Ovary (tissue), 9 donors: ENCODE results near the gene JAK2. TPM values are rescaled to one million over a fixed set of nuclear protein-coding genes. Genes with fewer than 3 reads are reported as not detected.

ENCODE experiments used
- DNase-seq, 5 donors: peaks; one replicate each; pipeline ENCODE4 v3.0.0-alpha.2; 2019 to 2020
- H3K27ac ChIP-seq, 2 donors: fragments of 200-600 bp; one replicate each; pipeline versions ENCODE4 v1.5.1 to v1.8.0; 2019 to 2022
- H3K27me3 ChIP-seq: fragments of 200-600 bp; one replicate; pipeline ENCODE4 v1.8.0; 2022
- H3K36me3 ChIP-seq: fragments of 200-600 bp; sonication (generic); one replicate; pipeline ENCODE4 v1.5.1; 2019
- H3K4me1 ChIP-seq: one replicate; pipeline ENCODE4 v1.8.1; 2013; ENCODE audit warnings: mild to moderate bottlenecking, moderate library complexity; ENCODE audit not compliant: insufficient read depth
- H3K4me3 ChIP-seq: fragments of 200-600 bp; sonication (generic); one replicate; pipeline ENCODE4 v1.5.1; 2017
- H3K9me3 ChIP-seq, 2 donors: fragments of 200-600 bp in 1 of 2; sonication (generic) in 1 of 2; one replicate each; pipeline versions ENCODE4 v1.5.1 to v1.8.1; 2013 to 2019; ENCODE audit warnings: mild to moderate bottlenecking in 1 of 2, moderate library complexity in 1 of 2
- EP300 ChIP-seq: sonication (generic); formaldehyde crosslinking; IDR thresholded peaks from one replicate; pipeline ENCODE4 v1.6.1; 2017; ENCODE audit warnings: antibody characterized with exemption
- POLR2A ChIP-seq: fragments of 450-650 bp; IDR thresholded peaks from one replicate; pipeline ENCODE4 v1.6.1; 2017; ENCODE audit warnings: antibody characterized with exemption, mild to moderate bottlenecking, moderate library complexity
- WGBS, 3 donors: extraction: QIAGEN DNeasy Blood & Tissue Kit in 1 of 3; methylation state at CpG; one replicate each; pipeline versions ENCODE4 v1.1.5 to v1.1.7; 2013 to 2017; 5-methylcytosine and 5-hydroxymethylcytosine counted together
- intact Hi-C, 4 donors: fragments of 100-400 bp; cut with DNase I; formaldehyde crosslinking; loops; one replicate each; pipeline versions ENCODE4 v1.11.0 to v1.15.1; 2022 to 2023
- polyA plus RNA-seq, 2 donors: library from polyadenylated mRNA; stranded (reverse); fragments of 200-250 nt in 1 of 2; fragments of 350-450 nt in 1 of 2; fragmentation: Illumina TruSeq in 1 of 2; extraction: RNeasy Lipid Tissue Mini Kit (QIAGEN cat#74804) in 1 of 2; gene quantifications; one replicate each; pipeline ENCODE4 v1.2.3, GENCODE V29; 2013 to 2014
- total RNA-seq, 7 donors: library from RNA; depleted of rRNA in 2 of 7; stranded (reverse); fragments of >200 nt in 2 of 7; fragmentation: NEBNext Ultra II Directional in 3 of 7; extraction: Animal tissue kit (Norgen Biotek cat#: 25700) in 3 of 7; gene quantifications; one replicate each; pipeline versions ENCODE4 v1.1.0 to v1.2.4, GENCODE V29; 2016 to 2023
- TF ChIP-seq, protein P1 (sequence below), 3 donors: fragments of 450-650 bp in 2 of 3; fragments of 200-600 bp in 1 of 3; IDR thresholded peaks; one replicate each; pipeline versions ENCODE4 v1.5.1 to v1.8.0; 2016 to 2022; ENCODE audit warnings: antibody characterized with exemption in 3 of 3, mild to moderate bottlenecking in 1 of 3
- donor health status: DM: no; HTN: no; CAD: no; lungs with moderate emphysema.
- donor health status: DM: no; HTN: no; CAD: no.
- donor health status: Bipolar disorder and iron deficiency.
- donor health status: DM: yes; HTN: yes; CAD: no.
- donor health status: DM: no; HTN: no; CAD: no.
- donor health status: DM: yes; HTN: yes; CAD: no.

The JAK2 gene
- total and polyA plus RNA-seq, 9 donors, result 8.6 to 31.4 (median 18.4) TPM

DNA sequence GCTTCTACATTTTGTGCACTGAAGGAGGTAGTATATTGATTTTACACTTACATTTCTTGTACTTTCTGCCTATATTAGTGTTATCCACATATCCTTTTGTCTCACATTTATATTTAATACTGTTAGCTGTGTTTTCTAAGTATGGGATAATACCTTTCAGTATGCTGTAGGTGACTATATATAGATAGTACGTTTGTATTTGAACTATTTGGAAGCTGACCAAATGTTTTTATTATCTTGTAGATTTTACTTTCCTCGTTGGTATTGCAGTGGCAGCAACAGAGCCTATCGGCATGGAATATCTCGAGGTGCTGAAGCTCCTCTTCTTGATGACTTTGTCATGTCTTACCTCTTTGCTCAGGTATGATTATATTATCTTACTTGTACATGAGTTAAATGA is 59.1 kb downstream of the JAK2 start:
- TF ChIP-seq, protein P1, sequence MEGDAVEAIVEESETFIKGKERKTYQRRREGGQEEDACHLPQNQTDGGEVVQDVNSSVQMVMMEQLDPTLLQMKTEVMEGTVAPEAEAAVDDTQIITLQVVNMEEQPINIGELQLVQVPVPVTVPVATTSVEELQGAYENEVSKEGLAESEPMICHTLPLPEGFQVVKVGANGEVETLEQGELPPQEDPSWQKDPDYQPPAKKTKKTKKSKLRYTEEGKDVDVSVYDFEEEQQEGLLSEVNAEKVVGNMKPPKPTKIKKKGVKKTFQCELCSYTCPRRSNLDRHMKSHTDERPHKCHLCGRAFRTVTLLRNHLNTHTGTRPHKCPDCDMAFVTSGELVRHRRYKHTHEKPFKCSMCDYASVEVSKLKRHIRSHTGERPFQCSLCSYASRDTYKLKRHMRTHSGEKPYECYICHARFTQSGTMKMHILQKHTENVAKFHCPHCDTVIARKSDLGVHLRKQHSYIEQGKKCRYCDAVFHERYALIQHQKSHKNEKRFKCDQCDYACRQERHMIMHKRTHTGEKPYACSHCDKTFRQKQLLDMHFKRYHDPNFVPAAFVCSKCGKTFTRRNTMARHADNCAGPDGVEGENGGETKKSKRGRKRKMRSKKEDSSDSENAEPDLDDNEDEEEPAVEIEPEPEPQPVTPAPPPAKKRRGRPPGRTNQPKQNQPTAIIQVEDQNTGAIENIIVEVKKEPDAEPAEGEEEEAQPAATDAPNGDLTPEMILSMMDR (IDR thresholded peaks at IDR 0.05), result no peak
- TF ChIP-seq POLR2A (no peak), EP300 (no peak)
- peaks cover 2% of the 10 kb centered on the region for H3K4me1 ChIP-seq
- intact Hi-C loops, result no loop called here
- no peaks in the 10 kb centered on the region for H3K36me3 ChIP-seq
- H3K4me3 ChIP-seq, result no peak overlapping the region
- peaks cover 0 to 7% of the 10 kb centered on the region in 2 donors for H3K9me3 ChIP-seq
- no peak for DNase-seq
- H3K27me3 ChIP-seq, result no peaks in the 10 kb centered on the region
- H3K27ac ChIP-seq, result no peak overlapping the region
- WGBS, 3 donors, result 74 to 78% (median 76%) methylated on average over 4 of the region's 4 CpGs

DNA sequence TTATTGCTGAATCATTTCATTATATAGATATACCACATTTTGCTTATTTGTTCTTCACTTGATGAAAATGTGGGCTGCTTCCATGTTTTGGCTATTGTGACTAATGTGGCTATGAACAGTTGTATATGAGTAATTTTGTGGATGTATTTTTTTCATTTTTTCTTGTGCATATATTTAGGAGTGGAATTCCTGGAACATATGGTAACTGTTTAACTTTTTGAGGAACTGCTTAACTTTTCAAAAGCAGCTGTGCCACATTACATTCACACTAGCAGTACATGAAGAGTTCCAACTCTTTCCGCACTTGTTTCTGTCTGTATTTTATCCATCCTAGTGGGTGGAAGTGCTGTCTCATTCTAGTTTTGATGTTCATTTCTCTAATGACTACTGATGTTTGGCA is 67.8 kb downstream of the JAK2 start:
- intact Hi-C loops, result no loop called here
- no peaks in the 10 kb centered on the region for H3K36me3 ChIP-seq
- no peak overlapping the region for H3K27ac ChIP-seq
- no peak overlapping the region for H3K4me3 ChIP-seq
- H3K4me1 ChIP-seq, result no peaks in the 10 kb centered on the region
- TF ChIP-seq POLR2A (no peak), EP300 (no peak)
- TF ChIP-seq, protein P1 (IDR thresholded peaks at IDR 0.05), result no peak
- no peak for DNase-seq
- 84 to 89% (median 88%) methylated on average over 1 of the region's 1 CpG for WGBS, 3 donors
- no peaks in the 10 kb centered on the region for H3K9me3 ChIP-seq
- no peaks in the 10 kb centered on the region for H3K27me3 ChIP-seq

DNA sequence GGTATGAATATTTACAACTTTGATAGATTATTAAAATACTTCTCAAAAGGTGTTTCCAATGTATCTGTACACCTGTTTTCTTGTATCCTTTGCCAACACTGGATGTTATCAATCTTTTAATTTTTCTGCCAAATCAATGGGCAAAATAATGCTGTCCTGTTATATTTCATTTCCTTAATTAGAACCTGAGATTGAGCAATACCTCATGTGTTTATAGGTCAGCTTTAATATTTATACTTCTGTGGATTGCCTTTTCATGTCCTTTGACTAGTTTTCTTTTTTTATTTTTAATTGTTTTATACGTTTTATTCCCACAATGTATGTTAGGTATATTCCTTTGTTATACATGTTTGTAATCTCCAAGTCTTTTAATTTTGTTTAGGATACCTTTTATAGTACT is 77.6 kb downstream of the JAK2 start:
- Histone ChIP-seq H3K4me1 (no peaks in the 10 kb centered on the region), H3K4me3 (no peak overlapping the region), H3K27ac (no peak overlapping the region), H3K9me3 (no peaks in the 10 kb centered on the region), H3K36me3 (no peaks in the 10 kb centered on the region), H3K27me3 (no peaks in the 10 kb centered on the region)
- DNase-seq, result no peak
- intact Hi-C loops, result no loop called here
- no peak for TF ChIP-seq EP300
- TF ChIP-seq, protein P1 (IDR thresholded peaks at IDR 0.05), result no peak
- TF ChIP-seq POLR2A, result no peak
- WGBS, 3 donors, result 33 to 67% (median 34%) methylated on average over 1 of the region's 1 CpG

DNA sequence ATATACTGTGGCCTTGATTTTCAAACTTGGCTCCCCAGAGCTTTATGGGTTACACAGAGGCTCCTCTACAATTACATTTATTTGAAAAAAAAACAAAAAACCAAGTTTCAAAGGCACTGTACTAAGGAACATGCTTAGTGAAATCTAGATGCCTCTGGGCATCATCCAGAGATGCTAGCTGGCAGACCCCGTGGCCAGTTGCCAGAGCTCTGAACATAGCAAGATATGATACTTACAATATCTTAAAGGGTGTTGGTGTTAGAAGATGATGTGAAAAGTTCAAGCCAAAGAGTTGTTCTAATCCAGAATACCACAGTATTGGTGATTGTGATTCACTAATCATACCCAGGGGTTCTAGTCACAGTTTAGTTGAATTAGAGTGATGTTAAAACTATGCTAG is 87.8 kb downstream of the JAK2 start:
- H3K4me3 ChIP-seq, result no peak overlapping the region
- no peak overlapping the region for H3K27ac ChIP-seq
- H3K36me3 ChIP-seq, result no peaks in the 10 kb centered on the region
- no peaks in the 10 kb centered on the region for H3K9me3 ChIP-seq
- DNase-seq, result no peak
- 67 to 77% (median 69%) methylated on average over 1 of the region's 1 CpG for WGBS, 3 donors
- TF ChIP-seq EP300 (no peak), POLR2A (no peak)
- TF ChIP-seq, protein P1 (IDR thresholded peaks at IDR 0.05), result no peak
- intact Hi-C loops, result no loop called here
- H3K4me1 ChIP-seq, result peaks cover 1% of the 10 kb centered on the region
- no peaks in the 10 kb centered on the region for H3K27me3 ChIP-seq

DNA sequence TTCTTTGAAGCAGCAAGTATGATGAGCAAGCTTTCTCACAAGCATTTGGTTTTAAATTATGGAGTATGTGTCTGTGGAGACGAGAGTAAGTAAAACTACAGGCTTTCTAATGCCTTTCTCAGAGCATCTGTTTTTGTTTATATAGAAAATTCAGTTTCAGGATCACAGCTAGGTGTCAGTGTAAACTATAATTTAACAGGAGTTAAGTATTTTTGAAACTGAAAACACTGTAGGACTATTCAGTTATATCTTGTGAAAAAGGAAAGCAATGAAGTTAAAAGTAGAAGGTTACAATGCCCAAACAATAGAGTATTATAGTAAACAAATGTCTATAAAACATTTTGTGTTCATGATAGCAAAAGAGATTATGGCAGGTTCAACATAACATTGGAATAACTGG is 88.6 kb downstream of the JAK2 start:
- DNase-seq, result no peak
- H3K9me3 ChIP-seq, result no peaks in the 10 kb centered on the region
- TF ChIP-seq, protein P1 (IDR thresholded peaks at IDR 0.05), result no peak
- no peak for TF ChIP-seq POLR2A
- TF ChIP-seq EP300, result no peak
- WGBS, 3 donors, result 48 to 62% (median 52%) methylated on average over 1 of the region's 1 CpG
- intact Hi-C loops, result no loop called here
- no peaks in the 10 kb centered on the region for H3K27me3 ChIP-seq
- H3K4me1 ChIP-seq, result peaks cover 1% of the 10 kb centered on the region
- no peak overlapping the region for H3K27ac ChIP-seq
- no peak overlapping the region for H3K4me3 ChIP-seq
- no peaks in the 10 kb centered on the region for H3K36me3 ChIP-seq
